ENCODE results near the gene MASP1. TPM values are rescaled to one million over a fixed set of nuclear protein-coding genes. Genes with fewer than 3 reads are reported as not detected.

MASP1 gene
- total RNA-seq, 1 donor from 2014 or later: 2.6 TPM

- H3K27ac ChIP-seq: no peak overlapping the region
- TF ChIP-seq, protein P1, sequence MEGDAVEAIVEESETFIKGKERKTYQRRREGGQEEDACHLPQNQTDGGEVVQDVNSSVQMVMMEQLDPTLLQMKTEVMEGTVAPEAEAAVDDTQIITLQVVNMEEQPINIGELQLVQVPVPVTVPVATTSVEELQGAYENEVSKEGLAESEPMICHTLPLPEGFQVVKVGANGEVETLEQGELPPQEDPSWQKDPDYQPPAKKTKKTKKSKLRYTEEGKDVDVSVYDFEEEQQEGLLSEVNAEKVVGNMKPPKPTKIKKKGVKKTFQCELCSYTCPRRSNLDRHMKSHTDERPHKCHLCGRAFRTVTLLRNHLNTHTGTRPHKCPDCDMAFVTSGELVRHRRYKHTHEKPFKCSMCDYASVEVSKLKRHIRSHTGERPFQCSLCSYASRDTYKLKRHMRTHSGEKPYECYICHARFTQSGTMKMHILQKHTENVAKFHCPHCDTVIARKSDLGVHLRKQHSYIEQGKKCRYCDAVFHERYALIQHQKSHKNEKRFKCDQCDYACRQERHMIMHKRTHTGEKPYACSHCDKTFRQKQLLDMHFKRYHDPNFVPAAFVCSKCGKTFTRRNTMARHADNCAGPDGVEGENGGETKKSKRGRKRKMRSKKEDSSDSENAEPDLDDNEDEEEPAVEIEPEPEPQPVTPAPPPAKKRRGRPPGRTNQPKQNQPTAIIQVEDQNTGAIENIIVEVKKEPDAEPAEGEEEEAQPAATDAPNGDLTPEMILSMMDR (IDR thresholded peaks at IDR 0.05): no peak
- no peaks in the 10 kb centered on the region for H3K9me3 ChIP-seq
- DNase-seq (ENCODE audit: low spot score in 2 of 2): no peak
- no peak overlapping the region for H3K4me3 ChIP-seq
- H3K27me3 ChIP-seq: no peaks in the 10 kb centered on the region
- intact Hi-C loops (cut with DNase I): loop anchor here (10.0 kb wide), 1 partner anchor 491 kb away; no protein-coding TSS in a partner anchor
- peaks cover 0 to 11% of the 10 kb centered on the region in 2 donors for H3K4me1 ChIP-seq
- no peaks in the 10 kb centered on the region for H3K36me3 ChIP-seq
These were observed 67.7 kb downstream of the MASP1 start for GRCh38 chr3:187223799-187224198.

DNA sequence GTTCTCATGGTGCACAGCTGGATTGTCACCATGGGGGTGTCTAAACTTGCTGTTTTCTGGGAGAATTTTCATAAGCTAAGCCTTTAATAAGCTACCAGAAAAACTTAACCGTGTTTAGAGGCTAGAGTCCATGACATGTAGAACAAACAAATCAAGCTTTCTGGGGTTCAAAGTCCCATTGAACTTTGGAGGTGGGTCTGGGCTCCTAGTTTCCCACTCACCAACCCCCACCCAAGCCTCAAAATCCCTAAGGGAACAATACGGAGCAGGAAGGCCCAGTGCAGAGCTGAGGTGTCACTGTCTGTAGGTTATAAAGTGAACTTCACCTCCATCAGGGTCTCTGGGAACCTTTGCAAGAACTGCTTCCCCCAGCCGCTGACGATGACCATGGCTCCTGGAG, 68.7 kb downstream of the MASP1 start:
- Histone ChIP-seq H3K27ac (no peak overlapping the region), H3K4me1 (peaks cover 0 to 7% of the 10 kb centered on the region in 2 donors), H3K9me3 (no peaks in the 10 kb centered on the region), H3K4me3 (no peak overlapping the region), H3K27me3 (no peaks in the 10 kb centered on the region), H3K36me3 (no peaks in the 10 kb centered on the region)
- no peak for DNase-seq (ENCODE audit: low spot score in 2 of 2)
- TF ChIP-seq, protein P1 (IDR thresholded peaks at IDR 0.05): no peak
- intact Hi-C loops (cut with DNase I): loop anchor here (10.0 kb wide), 1 partner anchor 492 kb away; no protein-coding TSS in a partner anchor

DNA sequence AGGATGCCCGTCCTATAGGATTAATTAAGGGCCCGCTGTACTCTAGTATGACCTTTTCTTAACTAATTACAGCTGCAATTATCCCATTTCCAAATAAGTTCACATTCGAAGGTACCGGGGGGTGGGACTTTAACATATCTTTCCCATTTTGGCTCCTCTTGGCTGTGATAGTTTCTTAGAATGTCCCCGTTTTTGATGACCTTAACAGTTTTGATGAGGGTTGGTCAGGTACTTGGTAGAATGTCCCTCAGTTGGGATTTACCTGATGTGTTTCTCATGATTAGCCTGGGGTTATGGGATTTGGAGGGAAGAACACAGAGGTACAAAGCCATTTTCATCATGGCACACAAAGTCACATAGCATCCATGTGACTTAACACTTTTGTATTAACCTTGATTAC, 76.1 kb downstream of the MASP1 start:
- H3K4me3 ChIP-seq: no peak overlapping the region
- H3K4me1 ChIP-seq: peaks cover 9 to 17% of the 10 kb centered on the region in 2 donors
- no peaks in the 10 kb centered on the region for H3K36me3 ChIP-seq
- no peak for DNase-seq (ENCODE audit: low spot score in 2 of 2)
- TF ChIP-seq, protein P1 (IDR thresholded peaks at IDR 0.05): no peak
- intact Hi-C loops (cut with DNase I): no loop called here
- H3K27me3 ChIP-seq: no peaks in the 10 kb centered on the region
- no peaks in the 10 kb centered on the region for H3K9me3 ChIP-seq
- H3K27ac ChIP-seq: no peak overlapping the region

DNA sequence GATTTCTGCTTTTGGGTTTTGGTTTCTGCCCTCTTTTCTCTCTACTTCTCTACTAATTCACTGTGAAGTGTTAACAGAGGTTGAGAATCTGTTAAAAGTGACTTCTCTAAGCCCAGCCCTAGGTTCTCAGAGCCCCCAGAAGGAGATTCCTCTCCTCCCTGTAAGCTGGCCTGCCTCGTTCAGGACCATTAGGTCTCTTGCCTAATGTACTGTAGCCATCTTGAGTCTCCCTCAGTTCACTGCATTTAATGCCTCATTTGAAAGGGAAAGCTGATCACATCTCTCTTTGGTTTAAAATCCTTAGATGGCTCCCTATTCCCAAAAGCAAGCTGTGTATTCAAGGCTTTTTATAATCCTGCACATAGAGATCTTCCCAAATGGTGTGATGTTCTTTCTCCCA, 77.9 kb downstream of the MASP1 start:
- no peak overlapping the region for H3K4me3 ChIP-seq
- peaks cover 9 to 30% of the 10 kb centered on the region in 2 donors for H3K4me1 ChIP-seq
- H3K36me3 ChIP-seq: no peaks in the 10 kb centered on the region
- TF ChIP-seq, protein P1 (IDR thresholded peaks at IDR 0.05): no peak
- intact Hi-C loops (cut with DNase I): loop anchor here (5.0 kb wide), 1 partner anchor 41 kb away; no protein-coding TSS in a partner anchor
- H3K9me3 ChIP-seq: no peaks in the 10 kb centered on the region
- no peaks in the 10 kb centered on the region for H3K27me3 ChIP-seq
- H3K27ac ChIP-seq: peak overlapping the region; percentile 80 to 93
- DNase-seq (ENCODE audit: low spot score in 2 of 2): no peak

DNA sequence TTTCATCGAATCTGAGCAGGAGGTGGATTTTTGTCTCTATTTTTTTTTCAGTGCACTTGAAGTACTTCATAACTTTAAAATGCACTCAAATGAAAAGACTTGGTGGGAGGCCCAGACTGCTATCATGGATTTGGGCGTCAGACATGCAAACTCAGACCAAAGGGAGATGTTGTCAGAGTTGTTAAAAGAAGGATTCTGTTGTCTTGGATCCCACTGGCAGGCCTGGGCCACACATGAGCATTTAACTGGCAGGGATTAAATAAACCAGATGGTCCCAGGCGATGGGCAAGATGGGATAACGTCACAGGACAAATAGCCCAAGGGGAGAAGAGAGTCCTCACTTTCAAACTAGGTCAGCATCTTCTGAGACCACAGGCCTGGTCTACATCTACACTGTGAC, 78.8 kb downstream of the MASP1 start:
- Histone ChIP-seq H3K27me3 (no peaks in the 10 kb centered on the region), H3K36me3 (no peaks in the 10 kb centered on the region), H3K27ac (peak overlapping the region; percentile 80 to 93), H3K4me3 (no peak overlapping the region), H3K9me3 (no peaks in the 10 kb centered on the region), H3K4me1 (peaks cover 9 to 38% of the 10 kb centered on the region in 2 donors)
- intact Hi-C loops (cut with DNase I): loop anchor here (5.0 kb wide), 1 partner anchor 40 kb away; no protein-coding TSS in a partner anchor
- TF ChIP-seq, protein P1 (IDR thresholded peaks at IDR 0.05): no peak
- DNase-seq (ENCODE audit: low spot score in 2 of 2): no peak

DNA sequence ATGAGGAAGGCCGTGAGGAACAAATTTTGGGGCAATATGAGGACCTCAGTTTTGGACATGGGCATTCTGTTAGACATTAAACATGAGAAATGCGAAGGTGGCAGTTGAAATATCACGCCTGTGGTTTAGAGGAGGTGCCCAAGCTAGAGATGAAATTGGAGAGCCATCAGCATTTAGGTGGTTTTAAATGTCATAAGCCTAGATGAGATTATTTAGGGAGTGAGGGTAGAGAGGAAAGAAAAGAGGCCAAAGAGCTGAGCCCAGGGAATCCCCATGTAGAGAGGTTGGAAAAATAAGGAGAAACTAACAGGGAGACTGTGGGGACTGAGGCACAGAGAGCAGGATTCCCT, 79.4 kb downstream of the MASP1 start:
- no peak for DNase-seq (ENCODE audit: low spot score in 2 of 2)
- Histone ChIP-seq H3K4me1 (peaks cover 12 to 43% of the 10 kb centered on the region in 2 donors), H3K36me3 (no peaks in the 10 kb centered on the region), H3K4me3 (no peak overlapping the region), H3K9me3 (no peaks in the 10 kb centered on the region), H3K27ac (peak overlapping the region; percentile 80 to 93), H3K27me3 (no peaks in the 10 kb centered on the region)
- intact Hi-C loops (cut with DNase I): loop anchor here (5.0 kb wide), 1 partner anchor 40 kb away; no protein-coding TSS in a partner anchor
- TF ChIP-seq, protein P1 (IDR thresholded peaks at IDR 0.05): no peak
